Nasal cavity respiratory epithelium epithelial cell of viscerocranial mucosa (primary cell): ENCODE results near the gene M1AP. TPM values are rescaled to one million over a fixed set of nuclear protein-coding genes. Genes with fewer than 3 reads are reported as not detected.

Experiments used
- total RNA-seq: library from RNA; depleted of rRNA; stranded (reverse); fragments of >200 nt; gene quantifications from 2 replicates; pipeline ENCODE4 v1.2.3, GENCODE V29; 2014

M1AP gene
- total RNA-seq: 2.1 and 2.8 TPM in 2 replicates

DNA sequence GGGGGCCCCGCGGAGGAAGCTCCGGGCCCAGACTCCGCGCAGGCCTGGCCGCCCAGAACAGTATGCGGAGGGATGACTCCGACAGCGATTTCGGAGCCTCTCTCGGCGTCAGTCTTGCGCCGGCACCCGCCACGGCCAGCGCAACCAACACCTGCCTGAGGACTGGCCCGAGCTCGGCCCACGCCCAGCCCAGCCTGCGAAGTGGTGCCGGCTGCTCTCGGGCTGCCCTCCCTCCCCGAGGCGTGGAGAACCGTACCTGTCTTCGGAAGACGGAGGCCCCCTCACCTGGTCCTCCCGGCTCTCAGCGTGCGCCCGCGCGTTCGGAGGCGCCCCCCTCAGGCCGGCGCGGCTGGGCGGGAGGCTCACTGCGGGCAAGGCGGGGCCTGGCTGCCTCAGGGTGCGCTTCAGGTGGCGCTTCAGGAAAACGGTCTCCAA, at the start of gene M1AP:
M1AP (minus strand) TSS at position 322 of the 435 bp plus-strand sequence. CDS start 8,055 bp downstream, outside the sequence.

GRCh38 chr2:74653985-74654882, 6.1 kb upstream of the M1AP start, which contains the start of gene SEMA4F:
Gene SEMA4F (plus strand): TSS chr2:74654247. CDS start chr2:74654377, 130 bp downstream.

GRCh38 chr2:74553892-74554819, 94.0 kb downstream of the M1AP start, which contains the start of the genes DOK1 and LOXL3:
Gene DOK1 (plus strand): TSS chr2:74554720. CDS start chr2:74554755, 35 bp downstream.
Gene LOXL3 (minus strand): TSS chr2:74553942. CDS start chr2:74552634, 1,308 bp downstream.

GRCh38 chr2:74529357-74530238, 118.5 kb downstream of the M1AP start, which contains the start of the genes AUP1 and HTRA2:
Gene AUP1 (minus strand): TSS chr2:74529706. CDS start chr2:74529629, 77 bp downstream.
Gene HTRA2 (plus strand): TSS chr2:74529933. CDS start chr2:74530007, 74 bp downstream.

DNA sequence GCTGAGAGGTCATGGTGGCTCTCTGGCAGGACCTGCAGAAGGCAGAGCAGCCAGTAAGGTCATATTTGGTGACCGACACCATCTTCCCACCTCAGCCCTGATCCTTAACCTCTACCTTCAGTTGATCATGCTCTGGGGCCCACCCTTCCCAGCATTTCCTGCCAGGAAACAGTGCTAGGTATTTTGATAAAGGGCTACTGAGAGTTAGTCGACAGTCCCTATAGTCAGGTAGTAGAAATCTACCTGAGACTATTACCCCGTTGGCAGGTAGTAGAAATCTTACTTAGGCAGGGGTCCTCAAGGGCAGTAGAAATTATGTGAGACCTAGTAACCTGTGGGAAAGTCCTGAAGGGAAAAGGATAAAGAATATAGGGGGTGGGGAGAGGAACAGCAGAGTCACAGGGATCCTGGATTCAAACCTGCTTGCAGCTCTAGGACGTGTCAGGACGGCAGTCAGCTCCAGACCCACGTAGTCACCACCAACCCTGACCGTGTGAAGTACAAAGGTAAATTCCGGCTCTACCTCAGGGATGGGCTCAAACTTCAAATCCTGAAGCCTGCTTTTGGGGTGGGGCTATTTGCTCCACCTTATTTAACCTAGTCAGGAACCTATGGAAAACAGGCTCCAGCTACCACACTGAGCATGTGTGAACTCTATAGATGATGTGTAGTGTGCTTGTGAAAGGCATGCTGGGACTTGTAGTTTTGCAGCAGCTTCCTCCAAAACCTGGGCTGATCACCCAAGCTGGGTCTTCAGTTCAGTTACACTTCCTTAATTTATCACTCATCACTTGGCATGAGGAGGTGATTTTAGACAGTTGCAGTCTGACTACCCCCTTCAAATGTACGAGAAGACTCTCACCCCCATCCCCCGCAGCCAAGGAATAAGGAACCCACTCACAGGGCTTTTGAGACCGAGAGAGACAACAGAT, 122.1 kb downstream of the M1AP start, which contains the start of gene DQX1:
DQX1 (minus strand) TSS at position 515 of the 932 bp plus-strand sequence; CDS start at position 13, 502 bp downstream.

DNA sequence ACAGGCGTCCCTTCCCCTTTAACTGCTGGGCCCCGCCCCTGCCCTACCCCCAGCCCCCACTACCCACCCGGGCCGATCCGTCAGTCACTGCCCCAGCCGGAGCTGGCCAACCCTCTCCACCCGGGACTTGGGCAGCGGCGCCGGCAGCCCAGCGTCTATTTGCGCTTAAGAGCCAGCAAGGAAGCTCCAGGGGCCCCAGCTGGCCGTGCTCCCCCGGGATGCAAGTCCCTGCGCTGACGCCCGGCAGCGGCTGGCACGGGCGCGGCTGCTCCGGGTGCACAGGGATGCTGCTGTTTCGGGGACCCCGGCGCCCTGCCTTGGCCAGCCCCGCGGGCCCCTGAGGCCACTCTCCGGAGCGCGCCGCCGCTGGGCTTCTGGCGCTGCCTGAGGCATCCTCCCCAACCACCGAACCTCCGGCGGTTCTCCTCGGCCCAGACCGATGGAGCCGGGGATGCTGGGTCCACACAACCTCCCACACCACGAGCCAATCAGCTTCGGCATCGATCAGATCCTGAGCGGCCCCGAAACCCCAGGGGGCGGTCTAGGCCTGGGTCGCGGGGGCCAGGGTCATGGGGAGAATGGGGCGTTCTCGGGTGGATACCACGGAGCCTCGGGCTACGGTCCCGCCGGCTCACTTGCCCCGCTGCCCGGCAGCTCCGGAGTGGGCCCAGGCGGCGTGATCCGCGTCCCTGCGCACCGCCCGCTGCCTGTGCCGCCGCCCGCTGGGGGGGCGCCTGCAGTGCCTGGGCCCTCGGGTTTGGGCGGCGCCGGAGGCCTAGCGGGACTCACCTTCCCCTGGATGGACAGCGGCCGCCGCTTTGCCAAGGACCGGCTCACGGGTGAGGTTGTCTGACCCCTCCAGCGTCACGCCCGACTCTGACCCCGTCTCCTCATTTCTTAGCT, 133.5 kb downstream of the M1AP start, which contains the start of gene TLX2:
TLX2 (plus strand) TSS at position 83 of the 903 bp plus-strand sequence; CDS start at position 440, 357 bp downstream.

Other genes with a start within 250 kb of the M1AP start
- gene C2orf81, start 226.7 kb downstream of the M1AP start, total RNA-seq: under 0.01 and 0.85 TPM in 2 replicates
- gene WDR54, start 226.6 kb downstream of the M1AP start, total RNA-seq: 16.9 and 19.5 TPM in 2 replicates
- 33.2 and 51.9 TPM in 2 replicates for gene RTKN, start 206.4 kb downstream of the M1AP start, total RNA-seq
- gene INO80B, start 193.2 kb downstream of the M1AP start, total RNA-seq: 9.9 and 14.5 TPM in 2 replicates
- gene WBP1, start 189.9 kb downstream of the M1AP start, total RNA-seq: 24.4 and 27.7 TPM in 2 replicates
- 64.4 and 67.0 TPM in 2 replicates for gene MOGS, start 182.9 kb downstream of the M1AP start, total RNA-seq
- gene MRPL53, start 175.7 kb downstream of the M1AP start, total RNA-seq: 18.4 and 27.0 TPM in 2 replicates
- gene CCDC142, start 165.3 kb downstream of the M1AP start, total RNA-seq: 9.9 and 12.7 TPM in 2 replicates
- 6.8 and 11.6 TPM in 2 replicates for gene TTC31, start 165.2 kb downstream of the M1AP start, total RNA-seq
- gene LBX2, start 148.7 kb downstream of the M1AP start, total RNA-seq: 0.68 and 1.00 TPM in 2 replicates
- gene PCGF1, start 140.6 kb downstream of the M1AP start, total RNA-seq: 36.4 and 39.0 TPM in 2 replicates
- not detected in 2 replicates for gene TLX2, start 133.9 kb downstream of the M1AP start, total RNA-seq
- gene DQX1, start 122.1 kb downstream of the M1AP start, total RNA-seq: 1.0 and 3.9 TPM in 2 replicates
- gene AUP1, start 118.6 kb downstream of the M1AP start, total RNA-seq: 111 and 175 TPM in 2 replicates
- 31.9 and 59.8 TPM in 2 replicates for gene HTRA2, start 118.4 kb downstream of the M1AP start, total RNA-seq
- 0.28 and 0.34 TPM in 2 replicates for gene LOXL3, start 94.4 kb downstream of the M1AP start, total RNA-seq
- gene DOK1, start 93.6 kb downstream of the M1AP start, total RNA-seq: 0.68 and 2.1 TPM in 2 replicates
- gene SEMA4F, start 5.9 kb upstream of the M1AP start, total RNA-seq: 3.1 and 10.8 TPM in 2 replicates
- 114 and 130 TPM in 2 replicates for gene HK2, start 185.8 kb upstream of the M1AP start, total RNA-seq